ENCODE measurements around the gene OR4N5.

OR4N5 gene

GRCh38 chr14:20194101-20194500 lies 55.5 kb downstream of the OR4N5 start:
- ChIA-PET CTCF (no interaction called here), POLR2A (no interaction called here)
- Histone ChIP-seq H3K9me3 (ENCODE audit: control extremely low read depth in 1 of 5, control insufficient read depth in 4 of 5, insufficient read depth in 2 of 5, low read depth in 1 of 5, low read length in 4 of 5) (no peaks in the 10 kb centered on the region), H3K4me3 (ENCODE audit: control insufficient read depth in 1 of 7, extremely low read depth in 1 of 7, insufficient read depth in 4 of 7, low read depth in 2 of 7, low read length in 6 of 7) (no peak overlapping the region), H3K36me3 (ENCODE audit: control insufficient read depth in 4 of 4, insufficient read depth in 4 of 4, low read length in 3 of 4) (no peaks in the 10 kb centered on the region), H3K27me3 (replicated peaks in 2 of 5; ENCODE audit: control insufficient read depth in 4 of 5, insufficient read depth in 5 of 5, low read length in 4 of 5) (no peaks in the 10 kb centered on the region), H3K4me1 (ENCODE audit: control extremely low read depth in 1 of 4, control insufficient read depth in 4 of 4, insufficient read depth in 4 of 4, low read length in 3 of 4) (no peaks in the 10 kb centered on the region), H3K27ac (ENCODE audit: insufficient read depth in 1 of 2, low read depth in 1 of 2, low read length in 2 of 2, poor library complexity in 1 of 2, severe bottlenecking in 2 of 2) (no peak overlapping the region)
- peak in 1 of 3 donors; percentile 5 for DNase-seq

All from common myeloid progenitor, CD34-positive (primary cell).